Activated CD8-positive, alpha-beta memory T cell treated with anti-CD3 and anti-CD28 coated beads, Interleukin-2, amount 50 U/mL, for 4 hours (primary cell): ENCODE data around the gene RAET1G.

Experiments
- DNase-seq: peaks from one replicate; pipeline ENCODE4 v3.0.0-alpha.2; 2020

Gene RAET1G

GRCh38 chr6:149891259-149891658, 31.7 kb downstream of the RAET1G start:
- DNase-seq, result no peak

- DNase-seq, result no peak
These were observed 32.3 kb downstream of the RAET1G start for GRCh38 chr6:149890629-149891045.

- DNase-seq, result no peak
These were observed 33.6 kb downstream of the RAET1G start for GRCh38 chr6:149889326-149889725.

DNA sequence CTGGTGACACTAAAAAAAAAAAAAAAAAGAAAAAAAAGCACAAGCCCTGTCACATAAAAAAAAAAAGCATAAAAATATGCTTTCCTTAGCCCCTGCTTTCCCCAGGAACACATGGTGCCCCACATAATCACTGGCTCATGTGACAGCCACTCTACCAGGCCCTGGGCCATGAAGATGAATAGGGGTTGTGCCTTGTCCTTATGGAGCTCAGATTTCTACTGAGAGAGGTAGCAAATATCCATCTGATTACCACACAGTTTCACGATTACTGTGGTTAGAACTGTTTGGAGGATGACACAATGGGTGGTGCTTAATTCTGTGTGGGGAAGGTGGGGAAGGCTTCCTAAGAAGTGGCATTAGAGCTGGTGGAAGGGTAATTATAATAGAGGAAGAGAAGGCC, 34.3 kb downstream of the RAET1G start:
- DNase-seq, result no peak

DNA sequence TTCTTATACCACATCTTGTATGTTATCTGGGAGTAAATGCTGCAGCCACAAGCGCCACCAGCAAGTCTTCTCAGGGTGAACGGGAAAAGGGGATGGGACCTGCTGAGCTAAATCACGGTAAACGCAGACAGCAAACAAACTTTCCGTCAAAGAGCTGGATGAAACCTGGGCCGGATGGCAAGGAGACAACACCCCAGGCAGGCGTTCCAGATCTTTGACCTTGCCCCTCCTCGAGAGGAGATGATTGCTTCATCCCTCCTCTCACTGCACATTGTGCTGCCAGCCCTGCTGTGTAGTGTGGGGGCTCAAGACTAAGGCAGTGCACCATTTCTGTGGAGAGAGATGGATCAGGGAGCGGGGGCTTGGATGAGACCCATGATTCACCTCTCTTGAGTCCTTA, 34.8 kb downstream of the RAET1G start:
- no peak for DNase-seq

DNA sequence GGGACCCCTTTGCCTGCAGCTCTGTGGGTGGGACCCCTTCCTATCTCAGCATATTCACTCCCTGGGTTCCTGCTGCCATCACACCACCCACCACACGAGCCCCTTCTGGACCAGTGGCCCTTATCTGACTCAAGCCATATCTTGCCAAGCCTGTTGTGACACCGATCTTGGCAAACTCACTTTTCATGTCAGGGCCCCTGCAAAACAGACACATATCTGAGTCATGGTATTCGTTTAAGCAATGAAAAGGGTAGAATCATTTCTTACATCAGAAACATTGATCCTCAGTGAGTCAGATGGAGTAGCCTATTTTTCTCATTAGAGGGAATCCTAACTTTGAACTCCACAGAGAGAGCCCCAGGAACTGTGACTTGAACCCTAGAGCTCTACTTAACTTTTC, 35.6 kb downstream of the RAET1G start:
- DNase-seq, result no peak

DNA sequence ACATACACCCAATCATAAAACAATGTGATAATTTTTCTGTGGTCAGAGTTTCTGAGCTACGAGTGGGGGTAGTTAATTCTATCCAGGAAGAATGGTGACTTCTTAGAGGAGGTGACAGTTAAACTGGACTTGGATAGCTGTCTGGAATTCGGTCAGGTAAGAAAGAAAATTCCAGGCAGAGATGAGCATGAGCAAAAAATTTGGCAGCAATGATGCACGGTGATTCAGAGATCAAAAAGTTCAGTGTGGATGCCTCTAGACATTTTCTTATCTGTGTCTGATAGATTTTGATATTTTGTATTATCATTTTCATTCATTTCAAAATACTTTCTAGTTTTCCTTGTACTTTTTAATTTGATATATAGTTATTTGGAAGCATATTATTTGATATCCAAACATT, 37.0 kb downstream of the RAET1G start:
- DNase-seq, result no peak

DNA sequence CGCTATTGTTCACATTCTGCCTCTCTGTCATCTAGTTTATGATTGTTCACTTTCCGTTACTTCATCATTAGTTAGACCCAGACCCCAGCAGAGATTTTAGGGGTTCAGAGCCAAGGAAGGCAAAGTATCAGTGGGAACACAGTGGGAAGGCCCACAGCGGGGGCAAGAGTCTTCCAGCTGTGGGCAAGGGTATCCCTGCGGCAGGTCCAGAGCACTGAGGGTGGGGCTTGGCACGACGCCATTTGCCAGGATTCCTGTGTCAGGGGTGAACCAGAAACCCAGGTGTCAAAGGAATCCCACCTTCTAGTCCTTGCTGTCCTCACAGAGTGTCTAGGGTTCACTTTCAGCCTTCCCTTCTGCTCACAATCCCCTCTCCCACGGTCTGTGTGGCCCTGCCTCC, 38.3 kb downstream of the RAET1G start:
- no peak for DNase-seq

DNA sequence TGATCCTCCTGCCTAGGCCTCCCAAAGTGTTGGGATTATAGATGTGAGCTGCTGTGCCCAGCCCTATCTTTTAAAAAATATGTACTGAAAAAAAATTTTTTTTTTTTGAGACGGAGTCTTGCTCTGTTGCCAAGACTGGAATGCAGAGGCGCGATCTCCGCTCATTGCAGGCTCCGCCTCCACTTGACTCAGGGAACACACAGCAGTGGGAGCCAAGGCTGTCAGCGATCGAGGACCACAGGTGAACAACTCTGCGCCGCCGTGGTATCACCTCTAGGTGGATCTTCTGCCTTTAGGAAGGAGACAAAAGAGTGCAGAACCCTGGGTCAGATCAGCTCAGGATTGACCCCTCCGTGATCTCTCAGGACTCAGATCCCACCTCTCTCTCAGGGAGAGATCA, 38.7 kb downstream of the RAET1G start:
- DNase-seq, result no peak

GRCh38 chr6:149881860-149882259, 41.1 kb downstream of the RAET1G start:
- DNase-seq, result no peak

- DNase-seq, result no peak
These were observed 41.7 kb downstream of the RAET1G start for GRCh38 chr6:149881066-149881766.

GRCh38 chr6:149877659-149878058, 45.3 kb downstream of the RAET1G start:
- no peak for DNase-seq

DNA sequence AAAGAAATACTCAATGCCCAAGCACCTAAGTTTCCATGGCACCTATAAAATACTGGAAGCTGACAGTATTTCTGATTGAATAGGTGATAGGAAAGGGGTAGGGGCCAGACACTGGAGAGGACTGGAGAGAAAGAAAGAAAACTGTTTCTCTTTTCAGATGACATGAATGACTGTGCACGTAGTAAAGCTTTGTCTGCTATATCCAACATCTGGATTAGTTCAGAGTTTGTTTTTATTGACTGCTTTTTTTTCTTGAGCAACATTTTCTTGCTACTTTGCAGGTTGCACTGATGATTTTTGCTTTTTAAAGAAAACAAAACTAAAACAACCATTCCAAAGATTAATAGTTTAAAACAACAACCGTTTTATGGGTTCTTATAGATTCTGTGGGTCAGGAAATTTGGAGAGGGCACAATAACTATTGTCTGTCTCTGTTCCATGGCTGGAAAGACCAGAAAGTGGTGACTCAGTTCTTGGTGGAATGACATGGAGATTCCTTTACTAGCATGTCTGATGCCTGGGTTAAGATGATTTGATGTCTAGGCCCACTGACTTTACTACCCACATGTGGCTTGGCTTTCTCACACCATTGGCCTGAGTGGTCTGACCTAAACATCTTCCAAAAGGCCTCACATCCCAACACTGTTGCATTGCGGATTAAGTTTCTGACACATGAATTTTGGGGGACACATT, 46.5 kb downstream of the RAET1G start:
- DNase-seq, result no peak

GRCh38 chr6:149872233-149872632, 50.7 kb downstream of the RAET1G start:
- DNase-seq, result no peak

DNA sequence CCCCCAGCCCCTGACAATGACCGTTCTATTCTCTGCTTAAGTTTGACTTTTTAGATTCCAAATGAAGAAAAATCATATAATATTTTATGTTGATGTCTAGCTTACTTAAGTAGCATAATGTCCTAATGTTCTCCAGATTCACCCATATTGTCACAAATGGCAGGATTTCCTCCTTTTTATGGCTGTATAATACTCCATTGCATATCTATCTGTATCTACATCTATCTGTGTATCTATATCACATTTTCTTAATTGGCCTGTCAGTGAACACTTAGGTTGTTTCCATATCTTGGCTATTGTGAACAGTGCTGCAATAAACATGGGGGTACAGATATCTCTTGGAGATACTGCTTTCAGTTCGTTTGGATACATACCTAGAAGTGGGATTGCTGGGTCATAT, 51.7 kb downstream of the RAET1G start:
- no peak for DNase-seq

DNA sequence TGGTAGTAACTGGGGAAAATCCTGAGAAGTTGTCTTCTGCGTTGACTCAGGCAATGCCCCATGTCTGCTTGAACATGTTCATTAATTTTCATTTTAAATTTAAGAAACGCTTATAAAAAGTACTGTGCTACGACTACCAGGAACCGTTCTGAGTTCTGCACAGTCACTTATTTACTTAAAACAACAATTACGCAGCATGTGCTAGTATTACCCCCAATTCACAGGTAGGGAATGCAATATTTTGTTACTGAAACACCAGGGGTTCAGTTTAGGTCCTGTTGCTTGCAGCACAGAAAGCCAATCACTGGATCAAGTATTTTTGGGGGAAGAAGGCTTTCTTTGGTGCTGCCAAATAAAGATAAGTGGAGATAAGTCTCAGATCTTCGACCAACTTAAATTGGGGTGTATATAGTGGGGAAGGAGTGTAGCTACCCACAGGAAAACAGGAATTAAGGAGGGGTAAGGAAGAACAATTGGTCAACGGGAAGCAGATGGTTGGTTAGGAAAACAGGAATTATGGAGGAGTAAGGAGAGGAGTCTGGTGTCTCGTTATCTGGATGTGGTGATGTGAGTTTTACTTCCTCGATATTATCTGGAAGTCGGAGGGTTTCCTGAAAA, 53.5 kb downstream of the RAET1G start:
- DNase-seq, result no peak

DNA sequence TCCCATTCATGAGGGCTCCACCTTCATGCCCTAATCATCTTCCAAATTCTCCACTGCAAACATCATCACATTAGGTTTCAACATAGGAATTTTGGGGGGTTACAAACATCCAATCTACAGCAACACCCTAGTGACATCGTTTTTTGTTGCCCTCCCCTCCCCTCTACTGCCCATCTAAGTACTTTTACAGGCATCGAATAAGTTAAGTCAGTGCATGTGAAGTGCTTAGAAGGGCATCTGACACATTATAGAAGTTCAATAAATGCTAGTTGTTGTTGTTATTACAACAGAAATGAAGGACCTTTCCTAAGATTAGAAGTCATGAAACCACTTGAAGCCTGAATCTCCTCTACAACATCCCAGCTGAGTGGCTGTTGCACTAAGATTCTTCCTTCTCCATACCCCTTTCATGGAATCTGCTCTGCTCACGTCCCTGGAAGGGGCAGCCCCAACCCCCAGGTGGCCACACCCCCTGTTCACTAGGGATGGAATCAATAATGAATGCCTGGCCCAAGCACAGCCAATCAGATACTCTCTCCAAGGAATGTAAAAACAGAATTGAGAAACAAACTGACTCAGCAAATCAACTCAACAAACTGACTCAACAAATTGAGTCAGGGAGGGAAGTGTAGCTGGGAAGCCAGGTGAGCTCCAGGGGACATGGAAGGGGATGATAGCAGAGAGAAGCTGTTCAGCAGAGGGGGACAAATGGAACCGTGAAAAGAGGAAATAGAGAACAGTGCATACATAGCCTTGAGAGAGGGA, 54.9 kb downstream of the RAET1G start:
- no peak for DNase-seq
